Measurements from ENCODE around the gene PIH1D1. TPM values are rescaled to one million over a fixed set of nuclear protein-coding genes. Genes with fewer than 3 reads are reported as not detected.
A peak's percentile ranks its signal among the peaks of the same experiment; 100 is the strongest.

PIH1D1 gene
- total and polyA plus RNA-seq, 2 of the 8 experiments (the other 6 are each of a cell fraction or from before 2014, with no cell fraction given), result 146 to 195 TPM

- Histone ChIP-seq H3K23ac (ENCODE audit: insufficient read length) (no peak within 1 kb of the TSS), H3K56ac (replicated peaks; ENCODE audit: insufficient read length, low read depth, low read length) (no peak within 1 kb of the TSS), H3K27me3 (replicated peaks in 1 of 4; ENCODE audit: control insufficient read depth in 3 of 4, extremely low read depth in 1 of 4, insufficient read depth in 3 of 4, low read length in 3 of 4) (peaks cover 25 to 47% (median 43%) of the 10 kb centered on the region in 4 experiments), H4K91ac (replicated peaks; ENCODE audit: insufficient read length, low read length) (no peak within 1 kb of the TSS), H4K5ac (ENCODE audit: insufficient read length, low read depth, low read length) (no peak within 1 kb of the TSS), H4K8ac (ENCODE audit: extremely low read depth, insufficient read depth, low read length) (no peak within 1 kb of the TSS; the same call in 1 of the 2 replicates), H2BK15ac (ENCODE audit: low read length) (no peak within 1 kb of the TSS), H2AK5ac (ENCODE audit: low read depth, low read length) (no peak within 1 kb of the TSS), H3K14ac (ENCODE audit: insufficient read length) (no peak within 1 kb of the TSS), H3K23me2 (ENCODE audit: low read depth, low read length) (peaks cover 20% of the 10 kb centered on the region; the same call in 1 of the 2 replicates), H3K4me1 (replicated peaks in 1 of 4; ENCODE audit: control insufficient read depth in 3 of 4, insufficient read depth in 4 of 4, low read length in 3 of 4) (peaks cover 0 to 10% (median 7%) of the 10 kb centered on the region in 4 experiments; a peak in 4 of 7 replicates), H3K27ac (ENCODE audit: low read depth, low read length) (no peak within 1 kb of the TSS), H3K18ac (ENCODE audit: extremely low read depth, low read length) (peak within 1 kb of the TSS; percentile 3), H4K20me1 (replicated peaks in 1 of 2; ENCODE audit: control insufficient read depth in 1 of 2, insufficient read depth in 2 of 2, low read length in 2 of 2) (no peaks in the 10 kb centered on the region), H2BK5ac (ENCODE audit: low read depth, low read length) (peak within 1 kb of the TSS; percentile 55; the same call in 1 of the 2 replicates), H2BK12ac (ENCODE audit: low read depth, low read length) (peak within 1 kb of the TSS; percentile 63; the same call in 1 of the 2 replicates), H2BK20ac (ENCODE audit: low read length) (no peak within 1 kb of the TSS), H3K36me3 (ENCODE audit: control insufficient read depth in 2 of 4, insufficient read depth in 4 of 4, low read length in 3 of 4) (peaks cover 0 to 2% (median under 1%) of the 10 kb centered on the region in 4 experiments; a peak in 3 of 8 replicates), H3K9ac (replicated peaks in 1 of 4; ENCODE audit: extremely low read depth in 1 of 4, low read depth in 3 of 4, low read length in 3 of 4) (0 out of 7 replicates have a peak within 1 kb of the TSS, but pooled peaks of 1 of the 4 experiments have one; percentile 13), H2BK120ac (replicated peaks; ENCODE audit: low read depth, low read length) (no peak within 1 kb of the TSS), H2AFZ (ENCODE audit: low read length) (peak within 1 kb of the TSS; percentile 95; the same call in 1 of the 2 replicates), H3K9me3 (ENCODE audit: insufficient read depth in 2 of 2, low read depth in 1 of 2, low read length in 1 of 2) (no peaks in the 10 kb centered on the region), H3K4me3 (ENCODE audit: extremely low read depth in 1 of 4, insufficient read depth in 2 of 4, low read depth in 3 of 4, low read length in 4 of 4) (peak within 1 kb of the TSS; percentile 39 to 57 (median 50)), H3K4me2 (ENCODE audit: insufficient read depth in 1 of 2, low read depth in 2 of 2, low read length in 2 of 2) (peak within 1 kb of the TSS; percentile 53 to 73), H3K79me2 (ENCODE audit: control insufficient read depth in 1 of 2, insufficient read depth in 2 of 2, low read length in 2 of 2) (no peaks in the 10 kb centered on the region), H3K79me1 (ENCODE audit: low read depth, low read length) (no peaks in the 10 kb centered on the region), H3K4ac (replicated peaks; ENCODE audit: insufficient read length, low read depth, low read length) (no peak within 1 kb of the TSS)
- 5% methylated on average over 31 of the region's 56 CpGs; no CpG with 5 or more reads in 1 of the 2 experiments for WGBS, 2 experiments (ENCODE audit: extremely low coverage in 1 of 2, insufficient coverage in 1 of 2, insufficient read length in 1 of 2, insufficient replicate concordance in 2 of 2, low coverage in 1 of 2, low lambda C conversion rate in 2 of 2, missing lambda C conversion rate in 1 of 2)
- DNase-seq (ENCODE audit: low read depth in 1 of 2, low spot score in 2 of 2), result peak in 1 of 2 experiments; percentile 82
- FAIRE-seq, result no peak
- POLR2A ChIA-PET (ENCODE audit: partially characterized antibody), result interaction anchor here (0.7 to 4.1 kb wide), 7 partner anchors 9 to 179 kb away, joined by 3 to 13 read pairs (median 3); partner anchors contain the start of genes ALDH16A1 and PIH1D1
- CTCF ChIA-PET (ENCODE audit: partially characterized antibody), result interaction anchor here (0.9 to 7.9 kb wide), 9 partner anchors 9 to 74 kb away, joined by 3 to 88 read pairs (median 7); partner anchors contain the start of genes GFY and PIH1D1
- TF ChIP-seq RNF2 (IDR thresholded peaks at IDR 0.05; ENCODE audit: borderline replicate concordance, low read depth, low read length, missing control alignments, poor library complexity, severe bottlenecking) (no peak), CBX8 (IDR thresholded peaks at IDR 0.05; ENCODE audit: borderline replicate concordance, low read depth, low read length) (no peak), SIN3A (conservative IDR thresholded peaks at IDR 0.05 in 1 of 2, IDR thresholded peaks at IDR 0.05 in 1 of 2; ENCODE audit: low read depth in 1 of 2, low read length in 2 of 2) (no peak), RXRA (IDR thresholded peaks at IDR 0.05; ENCODE audit: insufficient read depth, low read depth, low read length) (no peak), POLR2A (IDR thresholded peaks at IDR 0.05; ENCODE audit: control extremely low read depth in 1 of 2, low read depth in 2 of 2, low read length in 2 of 2) (no peak), KDM5A (IDR thresholded peaks at IDR 0.05; ENCODE audit: low read length) (no peak), PHF8 (conservative IDR thresholded peaks at IDR 0.05; ENCODE audit: low read depth, low read length) (0 out of 2 replicates have a peak, but pooled peaks have one; percentile 44), SUZ12 (IDR thresholded peaks at IDR 0.05; ENCODE audit: low read length) (no peak)
These were observed 10.2 kb downstream of the PIH1D1 start, which contains the start of gene SLC17A7 for GRCh38 chr19:49441210-49441959. SLC17A7 (minus strand) TSS chr19:49441527; CDS start chr19:49441379, 148 bp downstream.

Measured in H1 (cell line).